DOHH2 (cell line): Measurements from ENCODE around the gene CDH4.

Experiments used
- H3F3A ChIP-seq: fragments of 200-600 bp; sonication (generic), shearing (Covaris generic); 2 replicates; pipeline ENCODE4 v1.6.0; 2016; ENCODE audit warnings: antibody characterized with exemption, mild to moderate bottlenecking; ENCODE audit not compliant: control insufficient read depth, insufficient read depth
- H3K27ac ChIP-seq: fragments of 200-600 bp; sonication (generic); 2 replicates; pipeline ENCODE4 v1.5.1; 2014; ENCODE audit warnings: low read depth, mild to moderate bottlenecking, low read length, moderate library complexity
- H3K27me3 ChIP-seq: fragments of 200-600 bp; sonication (generic); 2 replicates; pipeline ENCODE4 v1.6.1; 2014; ENCODE audit warnings: mild to moderate bottlenecking, low read length, mixed read lengths; ENCODE audit not compliant: control insufficient read depth
- H3K36me3 ChIP-seq: fragments of 200-600 bp; sonication (generic); 2 replicates; pipeline ENCODE4 v1.6.1; 2014; ENCODE audit warnings: mild to moderate bottlenecking, low read length, moderate library complexity, mixed read lengths; ENCODE audit not compliant: control insufficient read depth
- H3K4me1 ChIP-seq: fragments of 200-600 bp; sonication (generic); 2 replicates; pipeline ENCODE4 v1.6.1; 2014; ENCODE audit warnings: mild to moderate bottlenecking, low read length, mixed read lengths; ENCODE audit not compliant: control insufficient read depth
- H3K4me2 ChIP-seq: fragments of 200-600 bp; sonication (generic); 2 replicates; pipeline ENCODE4 v1.6.0; 2014; ENCODE audit warnings: mild to moderate bottlenecking, low read length, moderate library complexity
- H3K4me3 ChIP-seq: fragments of 200-600 bp; sonication (generic); 2 replicates; pipeline ENCODE4 v1.5.1; 2014; ENCODE audit warnings: mild to moderate bottlenecking, low read length, mixed read lengths
- H3K79me2 ChIP-seq: fragments of 200-600 bp; sonication (generic); 2 replicates; pipeline ENCODE4 v1.6.1; 2014; ENCODE audit warnings: mild to moderate bottlenecking, low read length, mixed read lengths; ENCODE audit not compliant: control insufficient read depth
- H3K9me2 ChIP-seq: fragments of 200-600 bp; sonication (generic); replicated peaks from 2 replicates; pipeline ENCODE4 v1.6.1; 2014; ENCODE audit warnings: mild to moderate bottlenecking, low read length, mixed read lengths; ENCODE audit not compliant: control insufficient read depth
- H3K9me3 ChIP-seq: fragments of 200-600 bp; sonication (generic); 2 replicates; pipeline ENCODE4 v1.6.1; 2014; ENCODE audit warnings: antibody characterized with exemption, low read length, mixed read lengths; ENCODE audit not compliant: control insufficient read depth, insufficient read depth
- H4K20me1 ChIP-seq: fragments of 200-600 bp; sonication (generic); 2 replicates; pipeline ENCODE4 v1.6.0; 2014; ENCODE audit warnings: low read depth, mild to moderate bottlenecking, antibody characterized with exemption, low read length, moderate library complexity; ENCODE audit not compliant: control insufficient read depth, insufficient read depth
- CTCF ChIP-seq: fragments of 200-600 bp; sonication (generic); IDR thresholded peaks from one replicate; pipeline ENCODE4 v1.5.1; 2014; ENCODE audit warnings: antibody characterized with exemption, mild to moderate bottlenecking, low read depth, low read length; ENCODE audit not compliant: poor library complexity, severe bottlenecking
- EZH2phosphoT487 ChIP-seq: fragments of 200-600 bp; sonication (generic); IDR thresholded peaks from 2 replicates; pipeline ENCODE4 v1.6.1; 2017; ENCODE audit warnings: borderline replicate concordance, mild to moderate bottlenecking, antibody characterized with exemption, low read length, moderate library complexity, mixed read lengths

The CDH4 gene

GRCh38 chr20:61685462-61685861 is 433.4 kb downstream of the CDH4 start:
- Histone ChIP-seq H3K27ac (no peak overlapping the region), H3K9me2 (no peaks in the 10 kb centered on the region), H3K36me3 (no peaks in the 10 kb centered on the region), H3K4me2 (no peak overlapping the region), H3F3A (no peaks in the 10 kb centered on the region), H3K79me2 (no peaks in the 10 kb centered on the region), H3K4me3 (no peak overlapping the region), H3K4me1 (no peaks in the 10 kb centered on the region), H3K27me3 (no peaks in the 10 kb centered on the region), H4K20me1 (no peaks in the 10 kb centered on the region), H3K9me3 (peaks cover 6% of the 10 kb centered on the region; the same call in 1 of the 2 replicates)
- TF ChIP-seq CTCF: no peak
- no peak for TF ChIP-seq EZH2phosphoT487

DNA sequence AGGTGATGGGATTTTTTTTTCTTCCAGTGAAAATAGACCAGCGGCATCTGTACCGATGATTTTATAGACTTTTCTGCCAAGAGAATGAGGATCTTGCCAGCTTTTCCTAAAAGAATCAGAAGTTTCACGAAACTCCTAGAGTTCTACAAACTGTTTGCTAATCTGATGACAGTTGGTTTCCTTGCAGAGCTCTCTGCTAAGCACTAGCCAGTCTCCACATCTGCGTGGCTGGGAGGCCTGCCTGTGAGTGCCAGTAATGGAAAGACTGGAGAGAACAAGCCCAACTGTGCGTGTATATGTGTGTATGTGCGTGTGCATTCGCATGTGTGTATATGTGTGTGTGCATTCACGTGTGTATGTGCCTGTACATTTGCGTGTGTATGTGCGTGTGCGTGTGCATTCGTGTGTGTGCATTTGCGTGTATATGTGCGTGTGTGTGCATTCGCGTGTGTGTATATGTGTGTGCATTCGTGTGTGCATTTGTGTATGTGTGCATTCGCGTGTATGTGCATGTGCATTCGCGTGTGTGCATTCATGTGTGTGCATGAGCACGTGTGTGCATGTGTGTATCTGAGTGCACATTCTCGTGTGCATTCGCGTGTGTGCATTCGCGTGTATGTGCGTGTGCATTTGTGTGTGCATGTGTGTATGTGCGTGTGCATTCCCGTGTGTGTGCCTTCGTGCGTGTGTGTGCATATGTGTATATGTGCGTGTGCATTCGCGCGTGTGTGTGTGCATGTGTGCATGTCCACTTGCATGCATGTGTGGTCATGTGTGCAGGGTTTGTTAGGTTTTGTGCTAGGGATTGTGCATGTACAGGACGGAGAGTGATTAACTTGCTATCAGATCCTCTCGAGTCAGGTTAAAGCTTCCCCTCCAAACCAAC is 434.2 kb downstream of the CDH4 start:
- H3K4me2 ChIP-seq: no peak overlapping the region
- no peaks in the 10 kb centered on the region for H3K27me3 ChIP-seq
- no peak overlapping the region for H3K27ac ChIP-seq
- H3K79me2 ChIP-seq: no peaks in the 10 kb centered on the region
- no peaks in the 10 kb centered on the region for H3K9me2 ChIP-seq
- H4K20me1 ChIP-seq: no peaks in the 10 kb centered on the region
- H3F3A ChIP-seq: no peaks in the 10 kb centered on the region
- H3K4me3 ChIP-seq: no peak overlapping the region
- no peaks in the 10 kb centered on the region for H3K36me3 ChIP-seq
- TF ChIP-seq EZH2phosphoT487: no peak
- peaks cover 6% of the 10 kb centered on the region; the same call in 1 of the 2 replicates for H3K9me3 ChIP-seq
- no peaks in the 10 kb centered on the region for H3K4me1 ChIP-seq

- no peaks in the 10 kb centered on the region for H3K36me3 ChIP-seq
- no peak overlapping the region for H3K4me2 ChIP-seq
- H3K9me3 ChIP-seq: peaks cover 6% of the 10 kb centered on the region; the same call in 1 of the 2 replicates
- no peak for TF ChIP-seq EZH2phosphoT487
- TF ChIP-seq CTCF: no peak
- H3K4me3 ChIP-seq: no peak overlapping the region
- no peaks in the 10 kb centered on the region for H3K79me2 ChIP-seq
- H3K27me3 ChIP-seq: no peaks in the 10 kb centered on the region
- H4K20me1 ChIP-seq: no peaks in the 10 kb centered on the region
- H3F3A ChIP-seq: no peaks in the 10 kb centered on the region
- no peaks in the 10 kb centered on the region for H3K9me2 ChIP-seq
- no peaks in the 10 kb centered on the region for H3K4me1 ChIP-seq
- no peak overlapping the region for H3K27ac ChIP-seq
These were observed 436.4 kb downstream of the CDH4 start for GRCh38 chr20:61688411-61688810.

GRCh38 chr20:61690150-61690549 is 438.1 kb downstream of the CDH4 start:
- H3K27ac ChIP-seq: no peak overlapping the region
- no peak overlapping the region for H3K4me2 ChIP-seq
- no peaks in the 10 kb centered on the region for H3K79me2 ChIP-seq
- no peaks in the 10 kb centered on the region for H3K27me3 ChIP-seq
- no peak overlapping the region for H3K4me3 ChIP-seq
- H4K20me1 ChIP-seq: no peaks in the 10 kb centered on the region
- peaks cover 6% of the 10 kb centered on the region; the same call in 1 of the 2 replicates for H3K9me3 ChIP-seq
- H3K4me1 ChIP-seq: no peaks in the 10 kb centered on the region
- no peaks in the 10 kb centered on the region for H3K9me2 ChIP-seq
- H3K36me3 ChIP-seq: no peaks in the 10 kb centered on the region
- no peaks in the 10 kb centered on the region for H3F3A ChIP-seq
- no peak for TF ChIP-seq EZH2phosphoT487
- no peak for TF ChIP-seq CTCF
